Mucosa of stomach (tissue), 1 donor: ENCODE measurements around the gene KRAS.
"Not testable (repeated sequence)": the region's sequence is repeated elsewhere in the genome, so short reads cannot be mapped to it uniquely, and the experiment has no call there.

Experiments used
- H3K27me3 ChIP-seq: one replicate; pipeline ENCODE4 v1.7.0; 2013; ENCODE audit warnings: mild to moderate bottlenecking, low read length; ENCODE audit not compliant: control insufficient read depth, insufficient read depth
- H3K36me3 ChIP-seq: one replicate; pipeline ENCODE4 v1.7.0; 2013; ENCODE audit warnings: low read length; ENCODE audit not compliant: control insufficient read depth, insufficient read depth
- H3K4me1 ChIP-seq: one replicate; pipeline ENCODE4 v1.7.0; 2013; ENCODE audit warnings: mild to moderate bottlenecking, low read length; ENCODE audit not compliant: control insufficient read depth, insufficient read depth
- H3K4me3 ChIP-seq: one replicate; pipeline ENCODE4 v1.7.0; 2013; ENCODE audit warnings: low read length
- H3K9ac ChIP-seq: one replicate; pipeline ENCODE4 v1.7.0; 2013; ENCODE audit warnings: mild to moderate bottlenecking, low read length, moderate library complexity
- H3K9me3 ChIP-seq: one replicate; pipeline ENCODE4 v1.7.0; 2013; ENCODE audit warnings: mild to moderate bottlenecking, low read length, moderate library complexity; ENCODE audit not compliant: control insufficient read depth
- donor health status: Pancreatic carcinoma.

The KRAS gene

GRCh38 chr12:25250744-25251730 lies at the start of gene KRAS:
Gene KRAS (minus strand): TSS chr12:25250929.
- Histone ChIP-seq H3K9me3 (no peaks in the 10 kb centered on the region), H3K4me3 (peak within 1 kb of the TSS; percentile 70), H3K36me3 (no peaks in the 10 kb centered on the region), H3K27me3 (no peaks in the 10 kb centered on the region), H3K4me1 (peaks cover 31% of the 10 kb centered on the region), H3K9ac (peak within 1 kb of the TSS; percentile 96)

DNA sequence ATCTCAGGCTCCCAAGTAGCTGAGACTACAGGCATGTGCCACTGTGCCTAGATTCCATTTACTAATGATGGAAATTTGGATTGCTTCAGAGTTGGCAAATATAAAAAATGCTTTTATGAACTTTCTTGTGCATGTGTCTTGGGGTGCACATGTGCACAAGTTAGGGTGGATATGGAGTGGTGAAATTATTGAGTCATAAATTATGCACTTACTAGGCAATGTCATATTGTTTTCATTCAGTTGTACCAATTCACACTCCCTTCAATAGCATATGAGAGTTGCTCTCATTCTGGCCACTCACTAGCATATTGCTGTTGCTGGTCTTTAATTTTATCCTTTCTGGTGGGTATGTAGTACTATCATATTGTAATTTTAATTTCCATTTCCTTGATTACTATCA lies 45.7 kb upstream of the KRAS start:
- Histone ChIP-seq H3K9me3 (no peaks in the 10 kb centered on the region), H3K9ac (no peak overlapping the region), H3K27me3 (no peaks in the 10 kb centered on the region), H3K36me3 (no peaks in the 10 kb centered on the region), H3K4me1 (no peaks in the 10 kb centered on the region), H3K4me3 (no peak overlapping the region)

DNA sequence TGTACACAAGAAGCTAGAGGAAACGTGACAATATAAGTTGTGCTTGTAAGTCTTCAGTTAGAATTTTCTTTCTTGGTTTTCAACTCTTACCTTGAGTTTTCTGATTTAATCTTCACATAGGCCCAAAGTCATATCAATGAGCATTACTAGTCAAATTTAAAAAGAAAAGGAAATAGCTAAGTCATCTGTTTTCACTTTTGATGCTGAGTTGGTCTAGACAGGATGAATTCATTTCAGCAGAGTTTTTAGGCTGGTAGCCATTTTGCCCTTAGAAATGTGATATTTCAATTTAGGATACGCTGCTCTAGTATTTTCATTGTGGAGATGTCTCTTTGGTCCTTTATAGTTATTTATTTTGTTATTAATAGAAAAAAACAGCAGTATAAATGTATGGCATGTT lies 44.6 kb upstream of the KRAS start:
- no peaks in the 10 kb centered on the region for H3K9me3 ChIP-seq
- no peaks in the 10 kb centered on the region for H3K27me3 ChIP-seq
- no peaks in the 10 kb centered on the region for H3K4me1 ChIP-seq
- H3K9ac ChIP-seq, result no peak overlapping the region
- no peaks in the 10 kb centered on the region for H3K36me3 ChIP-seq
- H3K4me3 ChIP-seq, result no peak overlapping the region

- no peak overlapping the region for H3K4me3 ChIP-seq
- H3K36me3 ChIP-seq, result no peaks in the 10 kb centered on the region
- H3K9me3 ChIP-seq, result no peaks in the 10 kb centered on the region
- H3K9ac ChIP-seq, result no peak overlapping the region
- no peaks in the 10 kb centered on the region for H3K4me1 ChIP-seq
- no peaks in the 10 kb centered on the region for H3K27me3 ChIP-seq
These were observed 42.9 kb upstream of the KRAS start for GRCh38 chr12:25293653-25294052.

GRCh38 chr12:25292810-25293221 lies 42.1 kb upstream of the KRAS start:
- not testable (repeated sequence) for H3K4me3 ChIP-seq, H3K27me3 ChIP-seq, H3K9ac ChIP-seq, H3K4me1 ChIP-seq, H3K9me3 ChIP-seq, H3K36me3 ChIP-seq

- Histone ChIP-seq H3K36me3 (no peaks in the 10 kb centered on the region), H3K27me3 (peaks cover 23% of the 10 kb centered on the region), H3K9ac (no peak overlapping the region), H3K4me3 (no peak overlapping the region), H3K9me3 (no peaks in the 10 kb centered on the region), H3K4me1 (no peaks in the 10 kb centered on the region)
These were observed 36.9 kb upstream of the KRAS start for GRCh38 chr12:25287610-25288009.

GRCh38 chr12:25286837-25287236 lies 36.1 kb upstream of the KRAS start:
- Histone ChIP-seq H3K4me3 (no peak overlapping the region), H3K27me3 (peaks cover 27% of the 10 kb centered on the region), H3K9me3 (no peaks in the 10 kb centered on the region)

DNA sequence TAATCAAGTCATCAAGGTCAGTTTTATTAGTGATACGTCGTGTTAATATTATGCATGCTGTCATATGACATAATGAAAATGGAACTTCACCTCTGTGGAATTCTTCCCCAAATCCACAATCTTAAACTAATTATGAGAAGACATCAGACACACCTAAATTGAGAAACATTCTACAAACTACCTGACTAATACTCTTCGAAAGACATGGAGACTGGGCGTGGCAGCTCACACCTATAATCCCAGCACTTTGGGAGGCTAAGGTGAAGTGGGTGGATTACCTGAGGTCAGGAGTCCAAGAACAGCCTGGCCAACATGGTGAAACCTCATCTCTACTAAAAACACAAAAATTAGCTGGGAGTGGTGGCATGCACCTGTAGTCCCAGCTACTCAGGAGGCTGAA lies 33.3 kb upstream of the KRAS start:
- Histone ChIP-seq H3K9me3 (no peaks in the 10 kb centered on the region), H3K27me3 (peaks cover 46% of the 10 kb centered on the region), H3K4me1 (no peaks in the 10 kb centered on the region), H3K9ac (no peak overlapping the region), H3K36me3 (no peaks in the 10 kb centered on the region), H3K4me3 (no peak overlapping the region)

More at GRCh38 chr12:25286837-25287236, 36.1 kb upstream of the KRAS start:
- no peak overlapping the region for H3K9ac ChIP-seq
- H3K4me1 ChIP-seq, result no peaks in the 10 kb centered on the region
- H3K36me3 ChIP-seq, result no peaks in the 10 kb centered on the region

GRCh38 chr12:25283006-25283405 lies 32.3 kb upstream of the KRAS start:
- no peaks in the 10 kb centered on the region for H3K4me1 ChIP-seq
- H3K9ac ChIP-seq, result no peak overlapping the region
- no peaks in the 10 kb centered on the region for H3K9me3 ChIP-seq
- no peaks in the 10 kb centered on the region for H3K36me3 ChIP-seq
- H3K4me3 ChIP-seq, result no peak overlapping the region
- H3K27me3 ChIP-seq, result peaks cover 49% of the 10 kb centered on the region

GRCh38 chr12:25280082-25280481 lies 29.4 kb upstream of the KRAS start:
- Histone ChIP-seq H3K9ac (no peak overlapping the region), H3K4me3 (no peak overlapping the region), H3K27me3 (peaks cover 42% of the 10 kb centered on the region), H3K4me1 (peaks cover 6% of the 10 kb centered on the region), H3K36me3 (no peaks in the 10 kb centered on the region), H3K9me3 (no peaks in the 10 kb centered on the region)

GRCh38 chr12:25278269-25278668 lies 27.5 kb upstream of the KRAS start:
- H3K9me3 ChIP-seq, result no peaks in the 10 kb centered on the region
- H3K4me1 ChIP-seq, result peaks cover 6% of the 10 kb centered on the region
- H3K36me3 ChIP-seq, result no peaks in the 10 kb centered on the region
- peaks cover 37% of the 10 kb centered on the region for H3K27me3 ChIP-seq
- no peak overlapping the region for H3K4me3 ChIP-seq
- no peak overlapping the region for H3K9ac ChIP-seq

GRCh38 chr12:25276199-25276937 lies 25.6 kb upstream of the KRAS start:
- Histone ChIP-seq H3K9me3 (no peaks in the 10 kb centered on the region), H3K9ac (no peak overlapping the region), H3K4me1 (peaks cover 6% of the 10 kb centered on the region), H3K36me3 (no peaks in the 10 kb centered on the region), H3K27me3 (peaks cover 26% of the 10 kb centered on the region), H3K4me3 (no peak overlapping the region)
